ENCODE data around the gene CDH20. TPM values are rescaled to one million over a fixed set of nuclear protein-coding genes. Genes with fewer than 3 reads are reported as not detected.

Gene CDH20
- total RNA-seq, 1 experiment from 2014 or later, result not detected

DNA sequence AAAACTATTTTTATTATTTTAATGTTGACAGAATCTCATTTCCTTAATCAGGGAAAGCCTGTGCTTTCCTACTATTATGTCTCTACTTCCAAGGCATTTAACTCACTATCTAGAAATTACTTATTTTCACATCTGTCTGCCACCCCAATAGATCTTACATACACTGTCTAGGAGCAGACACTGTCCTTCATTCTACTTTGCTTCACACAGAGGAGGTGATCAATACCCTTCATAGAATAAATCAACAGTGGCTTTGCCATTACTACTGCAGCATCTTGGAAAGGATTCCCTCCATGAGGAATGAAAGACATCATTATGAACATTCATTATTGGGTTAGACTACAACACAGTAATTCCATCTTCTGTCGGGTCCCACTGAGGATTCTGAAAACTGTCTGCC lies 31.7 kb downstream of the CDH20 start:
- CTCF ChIA-PET, result no interaction called here
- H2AFZ ChIP-seq (ENCODE audit: low read depth, low read length, poor library complexity, severe bottlenecking), result no peak overlapping the region
- no peaks in the 10 kb centered on the region for H3K36me3 ChIP-seq (ENCODE audit: control insufficient read depth in 1 of 2, insufficient read depth in 2 of 2, low read length in 2 of 2)
- no peak overlapping the region for H3K27ac ChIP-seq (ENCODE audit: low read depth, low read length)
- no peaks in the 10 kb centered on the region for H3K4me1 ChIP-seq (ENCODE audit: control insufficient read depth in 1 of 2, insufficient read depth in 2 of 2, low read length in 2 of 2)
- no peak overlapping the region for H3K4me3 ChIP-seq (replicated peaks in 1 of 2; ENCODE audit: low read depth in 1 of 2, low read length in 2 of 2)
- H3K9me3 ChIP-seq (ENCODE audit: control insufficient read depth in 1 of 2, insufficient read depth in 1 of 2, low read depth in 1 of 2, low read length in 2 of 2), result no peaks in the 10 kb centered on the region
- BruUV-seq (replicated peaks), result no TSS peak
- DNase-seq (ENCODE audit: low read depth, low spot score) (no peak), ATAC-seq (no peak)
- H3K27me3 ChIP-seq (ENCODE audit: insufficient read depth, low read length), result peaks cover 7% of the 10 kb centered on the region; the same call in 1 of the 2 replicates
- no peaks in the 10 kb centered on the region for H3K79me2 ChIP-seq (ENCODE audit: insufficient read depth, low read length)
- no peaks in the 10 kb centered on the region for H4K20me1 ChIP-seq (ENCODE audit: insufficient read depth)
- TF ChIP-seq CTCF (IDR thresholded peaks at IDR 0.05 in 2 of 3, conservative IDR thresholded peaks at IDR 0.05 in 1 of 3; ENCODE audit: borderline replicate concordance in 1 of 3, insufficient read depth in 1 of 3, low read depth in 2 of 3, low read length in 2 of 3) (no peak), FOSL1 (IDR thresholded peaks at IDR 0.05; ENCODE audit: low read depth) (no peak), CEBPB (IDR thresholded peaks at IDR 0.05; ENCODE audit: low read depth) (no peak), ZFX (IDR thresholded peaks at IDR 0.05) (no peak), TCF7L2 (IDR thresholded peaks at IDR 0.05; ENCODE audit: borderline replicate concordance, extremely low read depth, insufficient read depth, insufficient read length) (no peak), EZH2phosphoT487 (IDR thresholded peaks at IDR 0.05; ENCODE audit: borderline replicate concordance) (no peak), REST (IDR thresholded peaks at IDR 0.05; ENCODE audit: low read depth) (no peak), CBX3 (IDR thresholded peaks at IDR 0.05; ENCODE audit: low read depth) (no peak)
- TF ChIP-seq, protein P1, sequence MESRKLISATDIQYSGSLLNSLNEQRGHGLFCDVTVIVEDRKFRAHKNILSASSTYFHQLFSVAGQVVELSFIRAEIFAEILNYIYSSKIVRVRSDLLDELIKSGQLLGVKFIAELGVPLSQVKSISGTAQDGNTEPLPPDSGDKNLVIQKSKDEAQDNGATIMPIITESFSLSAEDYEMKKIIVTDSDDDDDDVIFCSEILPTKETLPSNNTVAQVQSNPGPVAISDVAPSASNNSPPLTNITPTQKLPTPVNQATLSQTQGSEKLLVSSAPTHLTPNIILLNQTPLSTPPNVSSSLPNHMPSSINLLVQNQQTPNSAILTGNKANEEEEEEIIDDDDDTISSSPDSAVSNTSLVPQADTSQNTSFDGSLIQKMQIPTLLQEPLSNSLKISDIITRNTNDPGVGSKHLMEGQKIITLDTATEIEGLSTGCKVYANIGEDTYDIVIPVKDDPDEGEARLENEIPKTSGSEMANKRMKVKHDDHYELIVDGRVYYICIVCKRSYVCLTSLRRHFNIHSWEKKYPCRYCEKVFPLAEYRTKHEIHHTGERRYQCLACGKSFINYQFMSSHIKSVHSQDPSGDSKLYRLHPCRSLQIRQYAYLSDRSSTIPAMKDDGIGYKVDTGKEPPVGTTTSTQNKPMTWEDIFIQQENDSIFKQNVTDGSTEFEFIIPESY (IDR thresholded peaks at IDR 0.05; ENCODE audit: extremely low read depth, insufficient replicate concordance, low read length), result no peak
- RAD21 ChIA-PET (ENCODE audit: low non-redundant PET in 1 of 2, low total read pairs in 2 of 2, uncharacterized antibody in 2 of 2, unreplicated experiment in 2 of 2), result no interaction called here
- intact Hi-C loops (cut with micrococcal nuclease), result no loop called here
- H3K4me2 ChIP-seq (ENCODE audit: low read length), result no peak overlapping the region
- H3K9me2 ChIP-seq (ENCODE audit: insufficient read depth), result no peaks in the 10 kb centered on the region
- H3K9ac ChIP-seq (ENCODE audit: low read length), result no peak overlapping the region
- POLR2A ChIA-PET, result no interaction called here
